NB4 (cell line): ENCODE results near the gene TLNRD1.

ENCODE experiments used
- CTCF ChIP-seq: IDR thresholded peaks from one replicate; pipeline ENCODE4 v1.5.1; 2012; ENCODE audit warnings: low read depth, low read length
- MAX ChIP-seq: IDR thresholded peaks from 2 replicates; pipeline ENCODE4 v1.6.1; 2011; ENCODE audit warnings: low read depth, low read length
- MYC ChIP-seq: IDR thresholded peaks from 2 replicates; pipeline ENCODE4 v1.6.1; 2011; ENCODE audit warnings: low read depth, low read length
- POLR2A ChIP-seq: IDR thresholded peaks from 2 replicates; pipeline ENCODE4 v1.6.1; 2011; ENCODE audit warnings: mild to moderate bottlenecking; ENCODE audit not compliant: insufficient read length; ENCODE audit errors: extremely low read depth

- no peak for TF ChIP-seq CTCF
- TF ChIP-seq POLR2A: no peak
- no peak for TF ChIP-seq MYC
- no peak for TF ChIP-seq MAX
These were observed 30.5 kb downstream of the TLNRD1 start for GRCh38 chr15:81031203-81031602.
